HEK293T (cell line): ENCODE data around the gene PTGR3.

ENCODE experiments used
- ARNT ChIP-seq: fragments of 450-650 bp; IDR thresholded peaks from 2 replicates; pipeline ENCODE4 v1.6.1; 2017; ENCODE audit warnings: mild to moderate bottlenecking
- BHLHE40 ChIP-seq: fragments of 450-650 bp; IDR thresholded peaks from 2 replicates; pipeline ENCODE4 v1.6.1; 2016; ENCODE audit warnings: mild to moderate bottlenecking, moderate library complexity, borderline replicate concordance
- CTBP1 ChIP-seq: fragments of 450-650 bp; IDR thresholded peaks from 2 replicates; pipeline ENCODE4 v1.6.1; 2016; ENCODE audit warnings: borderline replicate concordance
- FOXA1 ChIP-seq: fragments of 450-650 bp; IDR thresholded peaks from 2 replicates; pipeline ENCODE4 v1.6.1; 2016; ENCODE audit warnings: mild to moderate bottlenecking
- FOXK2 ChIP-seq: fragments of 450-650 bp; IDR thresholded peaks from 2 replicates; pipeline ENCODE4 v1.6.1; 2016; ENCODE audit warnings: mild to moderate bottlenecking
- FOXM1 ChIP-seq: fragments of 450-650 bp; IDR thresholded peaks from 2 replicates; pipeline ENCODE4 v1.6.1; 2017; ENCODE audit warnings: mild to moderate bottlenecking, borderline replicate concordance
- HDGF ChIP-seq: fragments of 450-650 bp; IDR thresholded peaks from 2 replicates; pipeline ENCODE4 v1.6.1; 2017; ENCODE audit warnings: antibody characterized with exemption, borderline replicate concordance
- LEF1 ChIP-seq: fragments of 450-650 bp; IDR thresholded peaks from 2 replicates; pipeline ENCODE4 v1.6.1; 2017; ENCODE audit warnings: mild to moderate bottlenecking, borderline replicate concordance
- SP1 ChIP-seq: fragments of 450-650 bp; IDR thresholded peaks from 2 replicates; pipeline ENCODE4 v1.6.1; 2017
- SUZ12 ChIP-seq: fragments of 450-650 bp; IDR thresholded peaks from 2 replicates; pipeline ENCODE4 v1.6.1; 2016; ENCODE audit warnings: mild to moderate bottlenecking
- TARDBP ChIP-seq: fragments of 450-650 bp; IDR thresholded peaks from 2 replicates; pipeline ENCODE4 v1.6.1; 2016
- ZNF384 ChIP-seq: fragments of 450-650 bp; IDR thresholded peaks from 2 replicates; pipeline ENCODE4 v1.6.1; 2016

- TF ChIP-seq SP1 (no peak), HDGF (no peak), TARDBP (no peak), FOXM1 (no peak), LEF1 (no peak), ZNF384 (no peak), FOXK2 (no peak), SUZ12 (no peak), BHLHE40 (no peak), ARNT (no peak), FOXA1 (no peak), CTBP1 (no peak)
Observed at GRCh38 chr18:75215663-75216062, 6.7 kb upstream of the PTGR3 start.
